ENCODE data around the gene ART3. TPM values are rescaled to one million over a fixed set of nuclear protein-coding genes. Genes with fewer than 3 reads are reported as not detected.

The ART3 gene
- polyA plus RNA-seq, 1 donor from 2014 or later = 0.25 TPM

- no peak overlapping the region for H2AFZ ChIP-seq (ENCODE audit: low read depth, low read length)
Observed at GRCh38 chr4:76096076-76096475, 21.6 kb downstream of the ART3 start.

GRCh38 chr4:76105652-76106051 lies 31.1 kb downstream of the ART3 start:
- H3K27me3 ChIP-seq (ENCODE audit: insufficient read depth, low read depth, low read length) = no peaks in the 10 kb centered on the region
- H3K36me3 ChIP-seq (ENCODE audit: insufficient read depth, low read length) = no peaks in the 10 kb centered on the region
- H3K4me3 ChIP-seq (ENCODE audit: low read length) = no peak overlapping the region
- no peak overlapping the region for H3K27ac ChIP-seq (ENCODE audit: low read length)
- no peak overlapping the region for H3K4me2 ChIP-seq (ENCODE audit: low read length)
- H3K9me2 ChIP-seq (ENCODE audit: insufficient read depth, low read length) = no peaks in the 10 kb centered on the region
- no peak for TF ChIP-seq MXI1 (conservative IDR thresholded peaks at IDR 0.05; ENCODE audit: poor library complexity, severe bottlenecking)
- no peak overlapping the region for H3K9ac ChIP-seq (ENCODE audit: low read length)
- H3K79me2 ChIP-seq (replicated peaks; ENCODE audit: insufficient read depth, low read length) = no peaks in the 10 kb centered on the region
- H3F3A ChIP-seq (ENCODE audit: insufficient read depth, low read length, poor library complexity, severe bottlenecking) = no peaks in the 10 kb centered on the region
- no peaks in the 10 kb centered on the region for H3K9me3 ChIP-seq (ENCODE audit: low read length)
- no peaks in the 10 kb centered on the region for H4K20me1 ChIP-seq (ENCODE audit: insufficient read depth)
- H2AFZ ChIP-seq (ENCODE audit: low read depth, low read length) = no peak overlapping the region

More at GRCh38 chr4:76096076-76096475, 21.6 kb downstream of the ART3 start:
- no peak for TF ChIP-seq EZH2 (IDR thresholded peaks at IDR 0.05; ENCODE audit: borderline replicate concordance, insufficient read depth, low read length, poor library complexity, severe bottlenecking)
- no peak for TF ChIP-seq RAD21 (conservative IDR thresholded peaks at IDR 0.05)
- TF ChIP-seq EP300 (conservative IDR thresholded peaks at IDR 0.05; ENCODE audit: poor library complexity, severe bottlenecking) = no peak
- TF ChIP-seq MXI1 (conservative IDR thresholded peaks at IDR 0.05; ENCODE audit: poor library complexity, severe bottlenecking) = no peak
- TF ChIP-seq POLR2AphosphoS5 (IDR thresholded peaks at IDR 0.05) = no peak
- no peak for TF ChIP-seq CTCF (IDR thresholded peaks at IDR 0.05; ENCODE audit: poor library complexity, severe bottlenecking)
- TF ChIP-seq TAF1 (IDR thresholded peaks at IDR 0.05; ENCODE audit: low read depth) = no peak
- no peak for TF ChIP-seq SMC3 (conservative IDR thresholded peaks at IDR 0.05; ENCODE audit: poor library complexity)
- no peak for TF ChIP-seq REST (IDR thresholded peaks at IDR 0.05; ENCODE audit: borderline replicate concordance)
- no peaks in the 10 kb centered on the region for H4K20me1 ChIP-seq (ENCODE audit: insufficient read depth)
- H3K9me3 ChIP-seq (ENCODE audit: low read length) = no peaks in the 10 kb centered on the region
- H3K4me3 ChIP-seq (ENCODE audit: low read length) = no peak overlapping the region
- no peak overlapping the region for H3K4me2 ChIP-seq (ENCODE audit: low read length)
- no peak overlapping the region for H3K27ac ChIP-seq (ENCODE audit: low read length)
- no peaks in the 10 kb centered on the region for H3K27me3 ChIP-seq (ENCODE audit: insufficient read depth, low read depth, low read length)
- H3K9ac ChIP-seq (ENCODE audit: low read length) = no peak overlapping the region
- H3K79me2 ChIP-seq (replicated peaks; ENCODE audit: insufficient read depth, low read length) = no peaks in the 10 kb centered on the region
- H3K36me3 ChIP-seq (ENCODE audit: insufficient read depth, low read length) = no peaks in the 10 kb centered on the region
- no peaks in the 10 kb centered on the region for H3F3A ChIP-seq (ENCODE audit: insufficient read depth, low read length, poor library complexity, severe bottlenecking)
- H3K9me2 ChIP-seq (ENCODE audit: insufficient read depth, low read length) = no peaks in the 10 kb centered on the region

- no peak overlapping the region for H2AFZ ChIP-seq (ENCODE audit: low read depth, low read length)
- no peaks in the 10 kb centered on the region for H3K36me3 ChIP-seq (ENCODE audit: insufficient read depth, low read length)
- H3K27ac ChIP-seq (ENCODE audit: low read length) = no peak overlapping the region
- no peaks in the 10 kb centered on the region for H3K79me2 ChIP-seq (replicated peaks; ENCODE audit: insufficient read depth, low read length)
- no peaks in the 10 kb centered on the region for H3K9me2 ChIP-seq (ENCODE audit: insufficient read depth, low read length)
- H3K27me3 ChIP-seq (ENCODE audit: insufficient read depth, low read depth, low read length) = no peaks in the 10 kb centered on the region
- H4K20me1 ChIP-seq (ENCODE audit: insufficient read depth) = no peaks in the 10 kb centered on the region
- no peaks in the 10 kb centered on the region for H3K9me3 ChIP-seq (ENCODE audit: low read length)
- no peak overlapping the region for H3K4me2 ChIP-seq (ENCODE audit: low read length)
- no peak overlapping the region for H3K9ac ChIP-seq (ENCODE audit: low read length)
- H3K4me3 ChIP-seq (ENCODE audit: low read length) = no peak overlapping the region
- TF ChIP-seq REST (IDR thresholded peaks at IDR 0.05; ENCODE audit: borderline replicate concordance) = no peak
- no peak for TF ChIP-seq EZH2 (IDR thresholded peaks at IDR 0.05; ENCODE audit: borderline replicate concordance, insufficient read depth, low read length, poor library complexity, severe bottlenecking)
- TF ChIP-seq RAD21 (conservative IDR thresholded peaks at IDR 0.05) = no peak
- no peak for TF ChIP-seq EP300 (conservative IDR thresholded peaks at IDR 0.05; ENCODE audit: poor library complexity, severe bottlenecking)
- TF ChIP-seq SMC3 (conservative IDR thresholded peaks at IDR 0.05; ENCODE audit: poor library complexity) = no peak
- TF ChIP-seq TAF1 (IDR thresholded peaks at IDR 0.05; ENCODE audit: low read depth) = no peak
- TF ChIP-seq POLR2AphosphoS5 (IDR thresholded peaks at IDR 0.05) = no peak
- no peak for TF ChIP-seq MXI1 (conservative IDR thresholded peaks at IDR 0.05; ENCODE audit: poor library complexity, severe bottlenecking)
- no peak for TF ChIP-seq CTCF (IDR thresholded peaks at IDR 0.05; ENCODE audit: poor library complexity, severe bottlenecking)
- H3F3A ChIP-seq (ENCODE audit: insufficient read depth, low read length, poor library complexity, severe bottlenecking) = no peaks in the 10 kb centered on the region
Observed at GRCh38 chr4:76106442-76106841, 31.9 kb downstream of the ART3 start.

All from neural cell (in vitro differentiated cells).